GM10847 (cell line): ENCODE measurements around the gene ALAS1.

Experiments used
- POLR2A ChIP-seq: IDR thresholded peaks from 2 replicates; pipeline ENCODE4 v1.6.1; 2011; ENCODE audit not compliant: insufficient read length; ENCODE audit errors: extremely low read depth

Gene ALAS1

DNA sequence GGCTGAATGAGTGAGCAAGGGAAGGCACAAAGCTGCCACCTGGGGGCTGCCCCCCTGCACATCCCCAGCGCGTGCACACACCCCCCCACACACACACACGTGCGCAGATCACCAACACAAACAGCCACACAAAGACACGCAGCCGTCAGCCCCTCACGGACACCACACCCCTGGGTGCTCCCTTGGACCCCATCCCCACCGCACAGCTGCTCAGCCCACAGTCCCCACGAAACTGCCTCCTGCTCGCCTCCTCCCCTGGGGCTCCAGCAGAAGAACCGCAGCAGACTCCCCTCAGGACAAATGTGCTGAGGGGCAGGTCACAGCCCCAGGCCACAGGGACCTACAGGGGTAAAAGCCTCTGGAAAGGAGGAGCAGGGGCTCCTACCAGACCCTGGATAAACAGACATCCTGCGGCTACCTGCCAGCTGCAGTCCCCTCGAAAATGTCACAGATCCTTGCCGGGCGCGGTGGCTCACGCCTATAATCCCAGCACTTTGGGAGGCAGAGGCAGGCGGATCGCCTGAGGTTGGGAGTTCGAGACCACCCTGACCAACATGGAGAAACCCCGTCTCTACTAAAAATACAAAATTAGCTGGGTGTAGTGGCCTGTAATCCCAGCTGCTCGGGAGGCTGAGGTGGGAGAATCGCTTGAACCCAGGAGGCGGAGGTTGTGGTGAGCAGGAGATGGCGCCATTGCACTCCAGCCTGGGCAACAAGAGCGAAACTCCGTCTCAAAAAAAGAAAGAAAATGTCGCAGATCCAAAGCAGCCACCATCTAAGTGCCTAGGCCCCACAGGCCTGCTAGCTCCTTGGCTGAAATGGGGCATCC lies 34.5 kb downstream of the ALAS1 start:
- TF ChIP-seq POLR2A, result no peak

GRCh38 chr3:52233108-52233591 lies 35.2 kb downstream of the ALAS1 start:
- TF ChIP-seq POLR2A, result no peak

DNA sequence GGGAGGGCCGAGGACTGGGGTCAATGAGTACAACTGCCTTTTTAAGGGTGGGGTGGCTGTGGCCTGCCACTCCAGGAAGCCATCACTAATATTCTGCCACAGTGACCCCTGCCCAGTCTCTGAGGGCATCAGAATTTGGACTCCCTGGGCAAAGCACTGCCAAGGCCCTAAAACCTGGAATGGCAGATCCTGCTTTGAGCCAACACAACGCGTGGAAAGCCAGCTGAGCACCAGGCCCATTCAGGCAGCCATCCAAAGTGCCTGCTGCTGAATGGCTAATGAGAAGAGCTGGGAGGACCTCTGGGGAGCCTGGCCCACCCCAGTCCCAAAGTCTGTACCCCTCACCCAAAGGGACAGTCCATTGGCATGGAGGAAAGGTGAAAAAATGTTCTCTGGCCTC lies 36.0 kb downstream of the ALAS1 start:
- TF ChIP-seq POLR2A, result no peak

GRCh38 chr3:52234516-52235447 lies 36.8 kb downstream of the ALAS1 start:
- TF ChIP-seq POLR2A, result no peak

DNA sequence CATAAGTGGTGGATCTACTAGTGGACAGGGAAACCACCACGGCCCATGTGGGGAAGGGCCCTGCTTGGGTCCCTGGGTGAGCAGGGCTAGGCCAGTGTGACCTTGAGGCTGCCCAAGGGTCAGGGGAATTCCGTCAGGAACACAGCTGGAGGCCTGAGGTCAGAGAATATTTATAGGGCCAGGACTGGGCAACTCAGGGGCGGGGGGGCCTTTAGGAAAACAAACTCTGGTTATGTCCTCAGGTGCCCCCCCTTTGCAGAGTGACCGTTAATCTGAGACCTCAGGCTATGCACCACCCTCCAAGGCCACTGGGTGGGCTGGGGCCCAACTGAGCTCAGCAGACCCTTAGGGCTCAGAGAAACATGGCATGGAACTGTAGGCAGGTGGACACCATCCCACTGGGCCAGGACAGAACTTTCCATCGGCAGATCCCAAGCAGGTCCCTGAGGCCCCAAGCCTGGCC lies 38.5 kb downstream of the ALAS1 start:
- TF ChIP-seq POLR2A, result no peak

DNA sequence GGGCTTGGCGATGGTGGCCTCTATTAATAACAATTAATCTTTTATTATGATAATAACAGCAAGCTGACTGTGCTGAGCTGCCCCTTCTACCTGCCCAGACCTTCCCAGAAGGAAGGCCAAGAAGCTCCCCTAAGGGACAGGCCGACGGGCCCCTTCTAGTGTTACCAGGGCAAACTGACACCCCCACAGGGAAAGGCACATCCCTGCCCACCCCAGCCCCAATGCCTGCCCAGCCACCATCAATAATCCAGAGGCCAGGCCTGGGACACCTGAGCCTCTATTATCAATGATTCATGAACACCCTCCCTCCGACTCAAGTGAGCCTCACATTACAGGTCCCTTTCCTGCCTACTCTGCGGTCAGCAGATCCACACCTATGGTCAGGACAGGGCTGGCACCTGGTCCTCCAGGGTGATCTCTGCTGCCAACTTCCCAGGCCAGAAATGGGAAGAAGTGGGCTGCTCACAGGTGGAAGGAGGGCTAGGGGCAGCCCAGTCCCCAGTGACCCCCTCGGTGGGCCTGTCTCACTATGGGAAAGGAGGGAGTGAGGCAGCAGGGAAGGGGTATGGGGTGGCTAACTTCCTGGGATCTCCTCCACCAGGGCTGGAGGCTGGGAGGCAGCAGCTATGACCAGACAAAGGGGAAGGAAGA lies 39.2 kb downstream of the ALAS1 start:
- no peak for TF ChIP-seq POLR2A

GRCh38 chr3:52237657-52238172 lies 39.8 kb downstream of the ALAS1 start:
- TF ChIP-seq POLR2A, result no peak

GRCh38 chr3:52238193-52238760 lies 40.3 kb downstream of the ALAS1 start:
- no peak for TF ChIP-seq POLR2A

DNA sequence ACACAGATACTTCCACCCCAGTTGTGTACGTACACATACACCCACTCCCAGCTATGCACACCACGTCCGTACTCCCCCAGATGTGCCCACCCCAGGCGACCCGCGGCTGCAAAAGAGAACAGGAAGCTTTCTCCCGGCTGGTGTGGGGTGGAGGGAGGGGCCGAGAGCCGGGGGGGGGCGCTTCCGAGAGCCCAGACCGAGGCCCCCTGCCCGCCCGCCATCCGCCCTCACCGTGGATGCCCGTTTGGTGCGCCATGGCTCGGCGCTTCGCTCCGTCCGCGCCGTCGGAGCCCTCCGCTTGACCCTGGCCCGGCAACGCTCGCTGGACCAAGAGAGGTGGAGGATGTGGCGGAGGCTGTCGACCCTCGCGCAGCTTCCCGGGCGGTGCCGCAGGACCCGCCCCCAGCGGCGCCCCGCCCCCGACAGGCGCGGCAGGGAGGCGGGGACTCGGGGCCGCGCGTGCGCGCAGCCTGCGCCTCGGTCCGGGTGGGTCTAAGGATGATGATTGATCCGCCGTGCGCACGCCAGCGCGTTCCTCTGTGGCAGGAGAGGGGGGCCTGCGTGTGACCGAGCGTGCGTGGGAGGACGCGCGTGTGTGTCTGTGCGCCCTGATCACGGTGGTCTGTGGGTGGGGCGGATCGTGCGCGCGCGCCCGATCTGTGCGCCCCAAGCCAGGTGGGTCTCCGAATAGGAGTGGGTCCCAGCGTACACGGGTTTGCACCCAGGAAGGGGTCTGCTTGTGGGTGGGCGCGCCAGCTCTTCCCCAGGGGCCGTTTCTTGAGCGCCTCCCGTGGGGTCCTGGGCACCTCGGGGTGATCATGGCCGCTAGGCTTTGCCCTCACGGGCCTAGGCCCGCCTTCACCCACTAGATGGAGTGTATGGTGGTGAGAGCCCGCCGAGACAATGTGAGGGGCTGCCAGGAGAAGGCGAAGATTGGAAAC lies 41.1 kb downstream of the ALAS1 start, which contains the start of gene TWF2:
Gene TWF2 (minus strand): TSS at position 398 of the 941 bp plus-strand sequence. CDS start 142 bp downstream, at position 256.
- TF ChIP-seq POLR2A, result peak; percentile 84

GRCh38 chr3:52240059-52240885 lies 42.3 kb downstream of the ALAS1 start:
- TF ChIP-seq POLR2A, result no peak

DNA sequence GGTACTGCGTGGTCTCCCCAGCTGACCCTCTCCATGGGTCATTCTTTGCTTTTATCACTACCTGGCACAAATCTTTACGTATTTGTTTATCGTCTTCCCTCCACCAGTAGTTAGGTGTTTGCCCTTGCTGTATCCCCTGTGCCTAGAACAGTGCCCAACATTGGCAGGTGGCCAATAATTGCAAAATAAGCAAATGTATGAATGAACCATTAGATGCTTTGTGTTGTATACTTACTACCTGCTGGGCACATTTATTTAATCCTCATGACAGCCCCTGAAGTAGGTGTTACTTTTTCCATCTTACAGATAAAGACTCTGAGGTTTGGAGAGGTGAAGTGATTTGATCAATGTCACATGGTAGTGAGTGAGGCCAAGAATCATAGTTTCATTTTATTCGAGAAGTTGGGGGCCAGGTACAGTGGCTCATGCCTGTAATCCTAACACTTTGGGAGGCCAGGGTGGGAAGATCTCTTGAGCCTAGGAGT lies 43.0 kb downstream of the ALAS1 start:
- TF ChIP-seq POLR2A, result no peak

GRCh38 chr3:52242039-52242438 lies 44.1 kb downstream of the ALAS1 start:
- TF ChIP-seq POLR2A, result no peak

- TF ChIP-seq POLR2A, result no peak
Observed at GRCh38 chr3:52243791-52244628, 46.0 kb downstream of the ALAS1 start.
